Osteoblast (primary cell): ENCODE results near the gene NAA60. TPM values are rescaled to one million over a fixed set of nuclear protein-coding genes. Genes with fewer than 3 reads are reported as not detected.
A peak's percentile ranks its signal among the peaks of the same experiment; 100 is the strongest.
"Not testable (repeated sequence)": the region's sequence is repeated elsewhere in the genome, so short reads cannot be mapped to it uniquely, and the experiment has no call there.

Source experiments
- DNase-seq: peaks from one replicate; pipeline ENCODE4 v3.0.0; 2011; ENCODE audit warnings: low spot score, mixed read lengths; ENCODE audit not compliant: insufficient read length; ENCODE audit errors: missing footprints
- H2AFZ ChIP-seq: 2 replicates; pipeline ENCODE4 v1.6.0; 2011; ENCODE audit warnings: mild to moderate bottlenecking, low read length
- H3K27ac ChIP-seq: 2 replicates; pipeline ENCODE4 v1.5.1; 2011; ENCODE audit warnings: mild to moderate bottlenecking, low read depth, low read length, moderate library complexity
- H3K27me3 ChIP-seq: 2 replicates; pipeline ENCODE4 v1.6.0; 2012; ENCODE audit warnings: mild to moderate bottlenecking, control low read depth, inconsistent platforms, low read length, moderate library complexity; ENCODE audit not compliant: insufficient read depth
- H3K36me3 ChIP-seq: 2 replicates; pipeline ENCODE4 v1.5.1; 2011; ENCODE audit warnings: mild to moderate bottlenecking, low read length, control low read depth, moderate library complexity; ENCODE audit not compliant: insufficient read depth
- H3K4me1 ChIP-seq: 2 replicates; pipeline ENCODE4 v1.5.1; 2011; ENCODE audit warnings: mild to moderate bottlenecking, low read length, control low read depth, moderate library complexity; ENCODE audit not compliant: insufficient read depth
- H3K4me2 ChIP-seq: 2 replicates; pipeline ENCODE4 v1.6.0; 2011; ENCODE audit warnings: mild to moderate bottlenecking, low read length; ENCODE audit not compliant: insufficient read depth
- H3K4me3 ChIP-seq: fragments of 200-600 bp; sonication (generic); 3 replicates; pipeline ENCODE4 v1.5.1; 2012; ENCODE audit warnings: mild to moderate bottlenecking, low read length, inconsistent platforms; ENCODE audit not compliant: insufficient read depth
- H3K79me2 ChIP-seq: 2 replicates; pipeline ENCODE4 v1.6.0; 2012; ENCODE audit warnings: mild to moderate bottlenecking, low read length, control low read depth, inconsistent platforms; ENCODE audit not compliant: insufficient read depth
- H3K9me3 ChIP-seq: 2 replicates; pipeline ENCODE4 v1.5.1; 2011; ENCODE audit warnings: low read depth, low read length, control low read depth
- H4K20me1 ChIP-seq: 2 replicates; pipeline ENCODE4 v1.6.0; 2012; ENCODE audit warnings: mild to moderate bottlenecking, low read length, control low read depth; ENCODE audit not compliant: insufficient read depth
- total RNA-seq: library from RNA; depleted of rRNA; stranded (reverse); fragments of >200 nt; gene quantifications from 2 replicates; pipeline ENCODE4 v1.2.3, GENCODE V29; 2012
- TF ChIP-seq, protein P1 (sequence below): IDR thresholded peaks from 2 replicates; pipeline ENCODE4 v1.5.1; 2011; ENCODE audit warnings: mild to moderate bottlenecking, low read depth, low read length, moderate library complexity; ENCODE audit errors: extremely low read depth

NAA60 gene
- total RNA-seq, 1 donor, result 27.5 TPM

DNA sequence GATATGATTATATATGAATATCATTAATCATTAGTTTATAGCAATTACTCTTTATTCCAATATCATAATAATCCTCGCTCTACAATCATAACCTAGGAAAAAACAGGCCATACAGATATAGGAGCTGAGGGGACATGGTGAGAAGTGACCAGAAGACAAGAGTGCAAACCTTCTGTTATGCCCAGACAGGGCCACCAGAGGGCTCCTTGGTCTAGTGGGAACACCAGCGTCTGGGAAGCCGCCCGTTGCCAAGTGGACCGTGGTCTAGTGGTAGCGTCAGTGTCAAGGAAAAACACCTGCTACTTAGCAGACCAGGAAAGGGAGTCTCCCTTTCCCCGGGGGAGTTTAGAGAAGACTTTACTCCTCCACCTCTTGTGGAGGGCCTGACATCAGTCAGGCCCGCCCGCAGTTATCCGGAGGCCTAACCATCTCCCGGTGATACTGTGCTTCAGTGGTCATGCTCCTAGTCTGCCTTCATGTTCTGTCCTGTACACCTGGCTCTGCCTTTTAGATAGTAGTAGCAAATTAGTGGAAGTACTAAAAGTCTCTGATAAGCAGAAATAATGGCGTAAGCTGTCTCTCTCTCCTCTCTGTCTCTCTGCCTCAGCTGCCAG, 83.8 kb downstream of the NAA60 start:
- peaks cover 43% of the 10 kb centered on the region for H3K36me3 ChIP-seq
- not testable (repeated sequence) for DNase-seq

DNA sequence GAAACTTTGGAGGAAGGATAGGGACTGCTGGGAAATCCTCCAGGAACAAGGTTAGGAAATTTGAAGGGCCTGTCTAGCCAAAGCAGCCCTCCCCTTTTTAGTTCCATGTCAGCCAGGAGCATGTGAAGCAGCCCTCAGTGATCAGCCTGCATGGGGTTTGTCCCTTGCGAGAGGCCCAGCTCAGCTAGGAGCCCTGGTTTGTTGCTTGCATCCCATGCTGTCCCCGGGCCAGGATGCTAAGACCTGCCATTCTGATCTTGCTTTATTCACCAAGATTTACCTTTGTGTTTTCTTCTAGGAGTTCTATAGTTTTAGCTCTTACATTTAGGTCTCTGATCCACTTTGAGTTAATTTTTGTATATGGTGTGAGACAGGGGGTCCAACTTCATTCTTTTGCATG, 84.9 kb downstream of the NAA60 start:
- Histone ChIP-seq H4K20me1 (peaks cover 4% of the 10 kb centered on the region), H3K36me3 (peaks cover 47% of the 10 kb centered on the region)

More for the DNA sequence above, 83.8 kb downstream of the NAA60 start:
- not testable (repeated sequence) for H2AFZ ChIP-seq, H3K4me1 ChIP-seq, H3K9me3 ChIP-seq, H3K4me2 ChIP-seq, H3K79me2 ChIP-seq, H3K27ac ChIP-seq, H3K27me3 ChIP-seq, H3K4me3 ChIP-seq, H4K20me1 ChIP-seq
- TF ChIP-seq, protein P1, sequence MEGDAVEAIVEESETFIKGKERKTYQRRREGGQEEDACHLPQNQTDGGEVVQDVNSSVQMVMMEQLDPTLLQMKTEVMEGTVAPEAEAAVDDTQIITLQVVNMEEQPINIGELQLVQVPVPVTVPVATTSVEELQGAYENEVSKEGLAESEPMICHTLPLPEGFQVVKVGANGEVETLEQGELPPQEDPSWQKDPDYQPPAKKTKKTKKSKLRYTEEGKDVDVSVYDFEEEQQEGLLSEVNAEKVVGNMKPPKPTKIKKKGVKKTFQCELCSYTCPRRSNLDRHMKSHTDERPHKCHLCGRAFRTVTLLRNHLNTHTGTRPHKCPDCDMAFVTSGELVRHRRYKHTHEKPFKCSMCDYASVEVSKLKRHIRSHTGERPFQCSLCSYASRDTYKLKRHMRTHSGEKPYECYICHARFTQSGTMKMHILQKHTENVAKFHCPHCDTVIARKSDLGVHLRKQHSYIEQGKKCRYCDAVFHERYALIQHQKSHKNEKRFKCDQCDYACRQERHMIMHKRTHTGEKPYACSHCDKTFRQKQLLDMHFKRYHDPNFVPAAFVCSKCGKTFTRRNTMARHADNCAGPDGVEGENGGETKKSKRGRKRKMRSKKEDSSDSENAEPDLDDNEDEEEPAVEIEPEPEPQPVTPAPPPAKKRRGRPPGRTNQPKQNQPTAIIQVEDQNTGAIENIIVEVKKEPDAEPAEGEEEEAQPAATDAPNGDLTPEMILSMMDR, result peak; percentile 59

DNA sequence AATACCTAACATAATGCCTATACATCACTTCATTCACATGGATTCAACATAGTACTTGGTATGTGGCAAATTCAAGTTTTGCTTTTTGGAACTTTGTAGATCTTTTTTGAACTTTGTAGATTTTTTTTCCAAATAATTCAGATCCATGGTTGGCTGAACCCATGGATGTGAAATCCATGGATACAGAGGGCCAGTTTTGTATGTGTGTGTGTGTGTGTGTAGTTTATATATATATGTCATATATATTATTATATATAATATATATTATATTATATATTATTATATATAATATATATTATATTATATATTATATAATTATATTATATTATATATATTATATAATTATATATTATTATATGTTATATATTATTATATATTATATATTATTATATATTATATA, 85.7 kb downstream of the NAA60 start:
- Histone ChIP-seq H3K4me3 (no peak overlapping the region), H3K27me3 (no peaks in the 10 kb centered on the region)
- TF ChIP-seq, protein P1, result no peak

More for the DNA sequence above, 84.9 kb downstream of the NAA60 start:
- Histone ChIP-seq H3K79me2 (no peaks in the 10 kb centered on the region), H3K9me3 (no peaks in the 10 kb centered on the region), H3K27ac (no peak overlapping the region), H3K4me1 (no peaks in the 10 kb centered on the region), H2AFZ (no peak overlapping the region), H3K4me2 (no peak overlapping the region), H3K27me3 (no peaks in the 10 kb centered on the region), H3K4me3 (no peak overlapping the region)
- TF ChIP-seq, protein P1, result no peak
- no peak for DNase-seq

DNA sequence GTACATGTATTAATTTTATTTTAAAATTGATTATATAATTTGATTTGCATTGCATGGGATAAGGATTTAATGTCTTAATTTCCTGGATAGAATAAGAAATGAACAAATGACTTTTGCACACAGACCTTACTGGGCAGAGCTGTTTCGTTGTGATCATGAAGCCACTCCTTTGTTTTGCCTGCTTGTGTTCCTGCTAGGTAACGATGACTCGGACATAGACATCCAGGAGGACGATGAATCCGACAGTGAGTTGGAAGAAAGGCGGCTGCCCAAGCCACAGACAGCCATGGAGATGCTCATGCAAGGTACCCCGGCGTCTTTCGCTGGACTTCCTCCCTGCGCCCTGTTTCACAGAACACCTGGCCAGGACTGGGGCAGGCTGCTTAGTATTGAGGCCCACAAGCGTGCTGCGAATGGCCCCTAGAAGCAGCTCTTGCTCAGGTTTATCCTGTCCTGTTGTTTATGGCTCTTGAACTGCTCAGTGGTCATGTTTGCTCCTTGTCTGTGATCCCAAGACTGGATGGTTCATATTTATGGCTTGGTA, 87.0 kb downstream of the NAA60 start:
- H3K9me3 ChIP-seq, result no peaks in the 10 kb centered on the region
- no peak overlapping the region for H3K27ac ChIP-seq
- H3K79me2 ChIP-seq, result no peaks in the 10 kb centered on the region
- H3K4me2 ChIP-seq, result no peak overlapping the region
- no peak overlapping the region for H2AFZ ChIP-seq
- peaks cover 4% of the 10 kb centered on the region for H4K20me1 ChIP-seq
- TF ChIP-seq, protein P1, result no peak
- no peaks in the 10 kb centered on the region for H3K27me3 ChIP-seq
- DNase-seq, result no peak
- no peak overlapping the region for H3K4me3 ChIP-seq
- no peaks in the 10 kb centered on the region for H3K4me1 ChIP-seq
- peaks cover 39% of the 10 kb centered on the region for H3K36me3 ChIP-seq

More for the DNA sequence above, 85.7 kb downstream of the NAA60 start:
- H3K79me2 ChIP-seq, result no peaks in the 10 kb centered on the region
- H3K36me3 ChIP-seq, result peaks cover 40% of the 10 kb centered on the region
- H2AFZ ChIP-seq, result no peak overlapping the region
- H4K20me1 ChIP-seq, result peaks cover 4% of the 10 kb centered on the region
- no peaks in the 10 kb centered on the region for H3K4me1 ChIP-seq
- H3K4me2 ChIP-seq, result no peak overlapping the region
- H3K27ac ChIP-seq, result no peak overlapping the region
- no peak for DNase-seq
- H3K9me3 ChIP-seq, result no peaks in the 10 kb centered on the region
